GM18498 (cell line): ENCODE measurements around the gene STYK1.
A peak's percentile ranks its signal among the peaks of the same experiment; 100 is the strongest.
"Not testable (repeated sequence)": the region's sequence is repeated elsewhere in the genome, so short reads cannot be mapped to it uniquely, and the experiment has no call there.

ENCODE experiments used
- ATAC-seq: cut with Tn5 transposase; IDR thresholded peaks from one replicate; pipeline ENCODE4 v1.9.1; 2021; ENCODE audit warnings: mild to moderate bottlenecking, moderate library complexity; ENCODE audit not compliant: unreplicated experiment

STYK1 gene

DNA sequence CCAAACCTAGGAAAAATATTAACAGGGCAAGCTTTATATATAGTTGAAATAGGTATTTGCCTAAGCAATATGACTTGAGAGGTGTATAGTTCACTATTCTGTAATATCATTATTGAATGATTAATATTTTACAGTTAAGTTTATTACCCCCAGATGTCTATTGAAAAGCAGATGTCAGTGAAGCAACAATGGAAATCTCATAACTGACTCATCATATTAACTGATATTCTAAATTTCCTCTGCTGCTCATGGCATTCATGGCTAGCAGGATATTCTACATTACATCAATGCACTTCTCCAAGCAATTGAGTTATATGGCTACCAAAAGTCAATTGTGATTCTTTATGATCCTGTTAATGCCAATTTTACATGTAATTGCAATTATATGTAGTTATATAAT is 50.7 kb downstream of the STYK1 start:
- ATAC-seq, result no peak

DNA sequence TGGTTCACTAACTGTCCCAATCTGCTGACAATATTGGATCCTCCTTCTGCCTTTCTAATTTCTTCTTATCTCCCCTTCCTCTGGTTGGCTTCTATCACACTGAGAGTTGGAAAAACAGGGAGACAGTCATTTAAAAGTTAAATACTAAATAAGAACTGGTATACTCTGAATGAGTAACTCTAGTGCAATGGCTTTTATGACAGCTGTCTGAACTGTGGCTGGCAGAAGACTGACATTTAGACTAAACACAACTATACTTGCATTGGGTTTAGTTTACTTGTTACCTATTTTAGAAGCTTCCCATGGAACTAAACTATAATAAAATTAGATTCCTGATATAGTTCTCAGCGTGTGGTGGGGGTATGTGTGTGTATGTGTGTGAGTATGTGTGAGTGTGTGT is 52.6 kb downstream of the STYK1 start:
- ATAC-seq, result no peak

DNA sequence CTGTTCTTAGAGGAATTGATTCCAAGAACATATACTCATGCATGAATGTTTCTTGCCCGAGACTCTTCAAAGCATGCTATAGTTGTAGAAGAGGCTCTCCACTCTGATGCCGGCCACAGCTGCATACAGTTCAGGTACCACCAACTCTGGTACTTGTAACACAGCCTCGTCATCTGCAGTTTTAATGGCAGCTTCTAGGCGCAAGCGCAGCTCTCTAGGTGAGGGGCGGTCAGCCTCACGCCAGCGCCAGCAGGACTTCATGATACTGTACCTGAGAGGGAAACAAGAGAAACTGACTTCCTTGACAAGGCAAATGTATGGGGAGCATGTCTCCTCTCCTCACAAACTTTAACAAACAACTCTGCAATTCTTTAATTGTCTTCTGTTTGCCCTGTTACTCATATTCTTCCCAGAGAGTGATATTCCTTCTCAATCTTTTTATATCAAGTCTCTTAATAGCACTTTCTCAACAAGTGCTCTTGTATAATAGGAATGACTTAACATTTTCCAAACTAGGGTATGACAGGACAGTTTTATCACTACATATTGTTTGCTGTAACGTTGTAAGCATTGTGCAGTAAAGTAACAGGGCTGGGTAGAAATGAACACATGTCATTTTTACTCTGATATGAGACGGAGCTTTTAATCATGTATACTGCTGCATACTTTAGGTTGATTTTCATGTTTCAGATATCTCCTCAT is 53.6 kb downstream of the STYK1 start:
- ATAC-seq, result no peak

DNA sequence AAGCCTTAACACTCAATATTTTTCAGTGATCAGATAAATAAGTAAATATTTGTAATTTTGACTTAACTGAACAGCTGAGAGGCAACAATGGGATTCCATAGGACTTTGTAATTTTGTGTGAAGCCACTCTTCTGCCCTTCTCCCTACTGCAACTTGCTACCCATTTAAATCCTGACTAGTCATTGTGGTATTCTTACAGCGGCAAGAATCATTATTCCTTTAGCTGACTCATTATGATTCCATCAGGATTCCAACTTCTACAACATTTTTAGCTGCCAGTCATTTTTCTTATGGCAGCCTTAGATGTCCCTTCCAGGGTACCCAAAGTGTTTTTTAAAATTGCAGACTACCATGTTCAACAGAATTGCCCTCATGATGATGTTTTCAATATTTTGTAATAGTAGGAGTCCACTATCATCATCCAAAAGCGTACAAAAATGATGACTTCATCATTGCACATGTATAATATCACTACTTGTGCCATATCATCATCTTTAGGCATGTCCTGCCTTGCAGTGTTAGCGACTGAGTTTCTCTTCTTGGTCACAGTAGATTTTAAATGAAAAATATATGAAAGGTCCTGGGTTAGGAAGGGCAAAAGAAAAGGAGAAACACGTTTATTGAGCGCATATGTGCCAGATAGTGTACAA is 55.4 kb downstream of the STYK1 start:
- ATAC-seq, result no peak

DNA sequence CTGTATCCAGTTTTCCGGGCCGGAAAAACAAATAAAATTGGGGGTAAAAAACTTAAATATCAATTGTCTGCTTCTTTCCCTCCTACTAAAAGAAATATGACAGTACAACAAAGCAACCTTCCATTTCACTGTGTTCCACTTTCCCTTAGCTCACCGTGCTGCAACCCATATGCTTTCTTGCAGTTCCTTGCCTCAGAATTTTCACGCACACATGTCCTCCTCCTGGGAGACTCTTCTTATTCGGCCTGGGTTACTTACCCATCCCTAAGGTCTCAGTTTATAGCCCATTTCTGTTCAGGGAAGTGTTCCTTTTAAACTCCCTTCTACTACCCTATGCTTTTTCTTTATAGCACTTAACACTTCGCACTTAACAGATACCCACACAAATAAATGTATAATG is 56.0 kb downstream of the STYK1 start:
- ATAC-seq, result no peak

DNA sequence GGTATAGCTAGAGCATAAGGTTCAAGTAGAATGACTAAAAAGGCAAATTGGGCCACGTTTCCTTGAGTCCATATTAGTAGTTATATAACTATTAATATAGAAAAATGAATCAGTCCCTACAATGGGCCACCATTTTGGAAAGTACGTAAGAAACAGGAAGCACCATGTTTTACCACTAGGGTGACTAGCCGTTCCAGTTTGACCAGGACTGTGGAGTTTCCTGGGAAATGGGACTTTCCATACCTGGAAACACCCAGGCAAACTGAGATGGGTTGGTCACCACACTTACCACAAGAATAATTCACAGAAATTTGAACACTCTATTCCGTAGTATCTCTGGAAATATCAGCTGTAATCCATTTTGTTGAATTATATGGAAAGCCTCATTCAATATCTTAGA is 58.3 kb downstream of the STYK1 start:
- no peak for ATAC-seq

DNA sequence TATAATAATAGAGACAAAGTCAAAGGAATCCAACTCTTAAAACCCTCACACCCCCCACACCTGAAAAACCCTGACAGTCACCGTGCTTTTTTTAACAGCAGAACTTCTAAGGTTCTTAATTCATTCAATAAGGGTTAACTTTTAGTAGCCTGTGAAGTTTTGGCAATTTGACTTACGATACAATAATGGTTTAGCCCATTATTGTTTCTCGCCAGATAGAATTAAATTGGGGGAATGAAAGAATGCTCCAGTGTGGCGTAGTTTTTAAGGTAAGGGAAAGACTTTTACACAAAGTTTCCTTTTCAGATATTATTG is 59.8 kb downstream of the STYK1 start:
- ATAC-seq, result no peak

DNA sequence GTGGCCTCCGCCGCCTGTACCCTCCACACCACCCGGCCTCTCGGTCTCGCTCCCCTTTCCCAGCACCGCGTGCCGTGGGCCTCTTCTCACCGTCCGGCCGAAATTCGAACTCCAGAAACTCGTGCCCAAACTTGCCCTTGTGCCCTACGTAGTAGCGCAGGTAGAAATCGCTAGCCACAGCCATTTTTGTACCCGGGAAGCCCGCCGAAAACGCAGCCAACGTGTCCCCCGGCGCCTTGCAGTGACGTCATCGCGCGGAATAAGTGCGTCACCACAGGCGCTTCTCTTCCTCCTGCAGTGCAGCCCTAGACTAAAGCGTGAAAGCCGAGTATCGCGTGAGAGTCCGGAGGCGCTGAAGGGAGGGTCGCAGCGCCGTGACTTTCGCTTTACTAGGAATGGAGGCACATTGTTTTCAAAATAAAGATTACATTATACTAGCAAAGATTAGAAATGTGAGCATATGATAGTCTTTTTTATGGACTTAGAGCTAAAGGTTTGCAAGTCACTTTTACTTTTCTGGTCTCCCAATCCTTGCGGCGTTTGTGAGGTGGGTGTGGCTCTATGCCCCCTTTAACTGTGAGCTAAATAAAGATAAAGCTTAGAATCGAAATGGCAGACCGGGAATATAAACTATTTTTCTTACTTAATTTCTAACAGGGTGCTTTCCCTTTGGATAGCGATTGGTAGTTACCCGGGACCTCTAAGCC is 60.4 kb downstream of the STYK1 start, which contains the start of gene MAGOHB:
Gene MAGOHB (minus strand): TSS at position 261 of the 707 bp plus-strand sequence. CDS start 77 bp downstream, at position 184.
- peak; percentile 97 for ATAC-seq

DNA sequence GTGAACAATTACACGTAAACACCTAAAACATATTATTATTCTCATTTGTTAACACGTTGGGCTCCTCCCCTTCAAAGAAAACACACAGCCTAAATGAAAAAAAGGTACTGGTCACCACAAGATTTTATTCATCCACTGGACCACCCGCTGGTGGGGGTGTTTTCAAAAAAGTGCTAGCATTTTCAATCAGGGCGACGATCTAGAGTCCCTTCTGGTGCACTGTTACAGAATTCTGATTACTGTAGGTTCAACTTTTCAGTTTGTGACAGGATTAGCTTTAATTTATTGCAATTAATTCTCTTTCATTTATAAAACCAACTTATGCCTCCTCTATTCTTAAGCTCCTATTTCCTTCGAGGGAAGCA is 60.9 kb downstream of the STYK1 start:
- peak; percentile 9 for ATAC-seq

DNA sequence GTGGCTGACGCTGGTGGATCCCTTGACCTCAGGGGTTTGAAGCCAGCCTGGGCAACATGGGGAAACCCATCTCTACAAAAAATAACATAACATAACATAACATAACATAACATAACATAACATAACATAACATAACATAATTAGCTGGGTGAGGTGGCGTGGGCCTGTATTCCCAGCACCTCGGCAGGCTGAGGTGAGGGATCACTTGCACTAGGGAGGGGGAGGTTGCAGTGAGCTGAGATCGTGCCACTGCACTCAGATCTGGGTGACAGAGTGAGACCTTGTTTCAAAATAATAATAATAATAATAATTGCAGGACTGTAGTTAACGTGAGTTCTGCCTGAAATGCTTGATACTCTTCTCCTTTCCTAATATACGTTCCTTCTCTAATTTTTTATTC is 61.7 kb downstream of the STYK1 start:
- no peak for ATAC-seq

DNA sequence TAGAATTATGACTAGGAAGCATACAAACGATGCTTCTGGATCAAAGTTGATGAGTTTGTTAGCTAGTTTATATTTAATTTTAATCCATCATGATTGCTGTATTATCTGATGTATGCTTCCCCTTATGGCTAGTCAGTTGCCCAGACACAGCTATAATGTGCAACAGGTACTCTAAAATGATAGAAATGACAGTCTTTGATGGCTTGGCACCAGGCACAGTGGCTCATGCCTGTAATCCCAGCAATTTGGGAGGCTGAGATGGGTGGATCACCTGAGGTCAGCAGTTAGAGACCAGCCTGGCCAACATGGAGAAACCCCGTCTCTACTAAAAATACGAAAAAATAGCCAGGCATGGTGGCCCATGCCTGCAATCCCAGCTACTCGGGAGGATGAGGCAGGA is 62.6 kb downstream of the STYK1 start:
- not testable (repeated sequence) for ATAC-seq

DNA sequence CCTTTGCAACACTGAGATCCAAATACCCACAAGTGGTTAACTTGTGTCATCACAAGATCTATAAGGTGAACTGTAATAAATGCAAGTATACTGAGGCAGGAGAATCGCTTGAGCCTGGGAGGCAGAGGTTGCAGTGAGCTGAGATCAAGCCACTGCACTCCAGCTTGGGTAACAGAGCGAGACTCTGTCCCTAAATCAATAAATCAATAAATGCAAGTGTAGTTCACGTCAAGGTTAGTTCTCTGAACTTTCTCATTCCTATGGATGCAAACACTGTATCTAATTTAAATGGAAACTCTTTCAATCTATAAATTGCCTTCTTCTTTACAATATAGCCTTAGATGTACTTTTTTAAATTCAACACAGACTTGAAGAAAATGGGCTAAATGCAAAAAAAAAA is 63.7 kb downstream of the STYK1 start:
- no peak for ATAC-seq

DNA sequence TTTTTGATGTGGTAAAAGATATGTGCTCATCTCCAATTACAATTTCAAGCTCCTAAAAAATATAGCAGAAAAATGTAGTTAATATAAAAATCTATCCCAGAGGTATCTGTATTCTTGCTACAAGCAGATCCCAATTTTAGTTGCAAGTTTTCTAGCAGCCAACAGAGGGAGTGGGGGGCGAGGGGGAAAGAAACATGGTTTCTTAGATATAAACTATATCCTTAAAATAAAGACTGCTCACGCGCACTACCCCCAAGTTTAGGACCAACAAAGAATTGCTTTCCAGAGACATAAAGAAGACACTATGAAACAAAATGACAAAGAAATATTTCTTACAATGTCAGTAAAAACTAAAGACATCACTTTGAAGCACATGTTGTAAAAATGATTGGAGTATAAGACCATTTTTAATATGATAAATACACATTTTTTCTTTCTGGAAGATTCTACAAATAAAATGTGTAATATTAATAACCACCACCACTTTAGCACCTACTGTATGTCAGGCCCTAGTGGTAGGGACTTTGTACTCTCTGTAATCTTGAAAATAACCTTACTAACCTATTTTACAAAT is 65.9 kb downstream of the STYK1 start:
- no peak for ATAC-seq

DNA sequence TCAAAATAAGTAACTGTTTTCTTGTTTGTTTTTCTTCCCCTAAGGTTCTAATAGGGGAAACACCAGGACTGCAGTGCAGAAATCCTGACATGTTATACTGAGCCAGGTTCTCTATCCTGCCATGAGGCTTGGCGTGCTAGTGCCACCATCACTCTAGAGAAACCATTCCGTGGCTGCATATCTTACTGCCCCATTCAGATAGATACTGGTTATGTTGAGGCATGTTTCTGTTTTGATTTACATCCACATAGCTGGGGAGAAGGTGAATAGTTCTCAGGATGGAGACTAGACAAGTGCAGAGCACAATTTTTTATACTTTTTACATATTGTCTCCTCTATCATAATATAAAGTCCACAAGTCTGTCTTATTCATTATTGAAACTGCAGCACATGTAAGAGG is 72.0 kb downstream of the STYK1 start:
- ATAC-seq, result no peak

DNA sequence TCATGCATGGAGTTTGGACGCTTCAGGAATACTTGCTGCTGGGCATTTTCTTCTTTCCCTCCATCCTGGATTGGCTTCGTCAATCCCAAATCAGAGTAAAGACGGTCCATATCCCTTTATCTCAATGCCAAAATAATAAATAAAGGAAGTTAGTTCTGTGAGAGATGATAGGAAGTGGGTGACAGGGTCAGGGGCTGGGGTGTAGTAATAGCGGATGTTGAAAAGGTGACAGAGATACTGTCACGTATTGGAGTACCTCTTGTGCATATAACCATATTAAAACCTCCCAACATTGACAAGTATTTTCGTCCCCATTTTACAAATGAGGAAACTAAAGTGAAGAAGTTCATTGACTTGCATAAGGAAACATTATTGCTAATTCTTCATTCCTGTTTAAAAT is 72.9 kb downstream of the STYK1 start:
- no peak for ATAC-seq

DNA sequence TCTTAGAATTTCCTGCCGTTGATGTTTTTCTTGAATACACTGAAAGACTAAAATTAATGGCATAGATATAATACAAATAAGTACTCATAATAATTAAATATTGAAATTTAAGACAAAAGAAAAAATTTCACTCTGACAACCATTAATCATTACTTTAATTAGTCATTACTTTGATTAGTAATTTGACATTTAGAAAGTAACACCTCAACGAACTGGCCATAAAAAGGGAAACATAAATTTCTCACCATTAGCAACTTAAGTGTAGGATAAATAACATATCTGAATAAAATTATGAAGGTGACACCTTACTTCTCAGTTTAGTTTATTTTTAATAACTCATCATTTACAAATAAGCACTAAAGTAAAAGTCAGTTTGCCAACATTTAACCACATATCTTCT is 78.0 kb downstream of the STYK1 start:
- no peak for ATAC-seq

DNA sequence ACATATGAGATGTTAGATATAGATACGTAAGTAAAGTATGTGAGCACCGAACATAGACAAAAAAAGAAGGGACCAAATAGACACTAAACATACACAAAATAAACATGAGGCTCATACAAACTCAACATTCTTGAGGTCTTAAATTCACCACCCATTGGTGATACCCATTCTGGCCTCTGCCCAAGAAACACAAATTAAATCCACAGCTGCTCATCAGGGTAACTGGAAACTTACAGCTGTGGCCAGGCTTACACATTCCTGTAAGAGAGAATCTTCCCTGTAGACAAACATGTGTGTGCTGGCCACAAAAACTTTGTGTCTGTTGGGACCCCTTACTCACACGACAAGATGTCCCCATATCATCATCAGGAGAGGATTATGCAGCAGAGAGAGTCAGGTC is 82.9 kb downstream of the STYK1 start:
- no peak for ATAC-seq

DNA sequence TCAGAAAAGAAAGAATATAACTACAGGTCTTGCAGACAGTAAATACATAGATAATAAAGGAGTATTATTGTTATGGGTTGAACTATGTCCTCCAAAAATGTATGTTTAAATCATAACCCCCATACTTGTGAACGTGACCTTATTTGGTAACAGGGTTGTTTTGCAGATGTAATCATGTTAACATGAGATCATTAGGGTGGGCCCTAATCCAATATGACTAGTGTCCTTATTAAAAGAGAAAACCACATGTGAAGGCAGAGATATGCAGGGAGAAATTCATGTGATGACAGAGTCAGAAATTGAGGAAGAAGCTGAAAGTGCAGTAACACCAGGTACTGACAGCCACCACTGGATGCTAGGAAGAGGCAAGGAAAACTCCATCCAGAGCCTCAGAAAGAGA is 89.4 kb downstream of the STYK1 start:
- no peak for ATAC-seq

DNA sequence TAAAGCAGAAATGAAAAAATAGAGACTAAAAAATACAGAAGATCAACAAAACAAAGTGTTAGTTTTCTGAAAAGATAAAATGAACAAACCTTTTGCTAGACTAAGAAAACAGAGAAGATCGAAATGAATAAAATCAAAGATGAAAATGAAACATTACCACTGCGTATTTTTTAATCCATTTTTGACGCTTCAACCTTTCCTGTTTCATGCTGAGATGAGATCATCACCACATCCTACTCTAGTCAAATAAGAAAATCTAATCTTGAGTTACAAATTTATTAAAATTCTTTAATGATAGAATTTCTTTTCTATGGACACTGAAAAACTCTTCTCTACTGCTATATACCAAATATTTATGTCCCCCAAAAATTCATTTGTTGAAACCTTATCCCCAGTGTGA is 91.1 kb downstream of the STYK1 start:
- ATAC-seq, result no peak

DNA sequence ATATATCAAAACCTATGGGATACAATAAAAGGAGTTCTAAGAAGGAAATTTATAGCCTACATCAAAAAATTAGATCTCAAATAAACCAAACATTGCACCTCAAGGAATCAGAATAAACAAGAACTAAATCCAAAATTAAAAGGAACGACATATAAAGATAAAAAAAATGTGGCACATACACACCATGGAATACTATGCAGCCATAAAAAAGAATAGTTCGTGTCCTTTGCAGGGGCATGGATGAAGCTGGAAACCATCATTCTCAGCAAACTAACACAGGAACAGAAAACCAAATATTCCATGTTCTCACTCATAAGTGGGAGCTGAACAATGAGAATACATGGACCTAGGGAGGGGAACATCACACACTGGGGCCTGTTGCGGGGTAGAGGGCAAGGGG is 91.7 kb downstream of the STYK1 start:
- not testable (repeated sequence) for ATAC-seq

DNA sequence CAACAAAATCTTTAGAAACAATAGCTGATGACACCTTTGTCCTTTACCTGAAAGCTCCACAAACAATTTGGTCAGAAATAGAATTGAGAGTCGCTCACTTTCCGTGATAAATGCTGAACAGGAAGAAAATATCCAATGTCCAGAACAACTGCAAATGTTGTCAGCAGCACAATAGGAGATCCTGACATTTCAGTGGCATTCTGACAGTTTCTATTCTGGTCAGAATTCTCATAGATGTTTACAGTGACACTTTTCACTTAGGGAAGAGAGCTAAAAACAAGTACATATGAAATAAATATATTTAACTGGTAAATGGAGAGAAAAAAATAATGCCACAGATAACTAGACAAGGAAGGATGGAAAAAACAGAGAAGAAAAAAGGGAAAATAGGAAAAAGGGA is 99.5 kb downstream of the STYK1 start:
- no peak for ATAC-seq

DNA sequence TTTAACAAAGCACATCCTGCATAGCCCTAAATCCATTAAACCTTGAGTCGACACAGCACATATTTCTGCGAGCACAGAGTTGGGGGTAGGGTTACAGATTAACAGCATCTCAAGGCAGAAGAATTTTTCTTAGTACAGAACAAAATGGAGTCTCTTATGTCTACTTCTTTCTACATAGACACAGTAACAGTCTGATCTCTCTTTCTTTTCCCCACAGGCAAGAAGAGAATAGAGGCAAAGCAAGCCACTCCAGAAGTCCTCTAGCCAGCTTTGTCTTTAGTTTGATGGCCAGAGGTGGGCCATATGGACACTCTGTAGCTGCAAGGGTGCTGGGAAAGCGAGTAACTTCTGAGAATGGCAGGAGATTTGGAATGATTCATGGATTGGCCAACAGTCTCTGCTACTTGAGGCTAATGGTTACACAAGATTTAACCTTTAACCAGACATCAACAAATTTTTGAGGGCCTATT is 101.8 kb downstream of the STYK1 start:
- ATAC-seq, result not testable (repeated sequence)
